Mononuclear cell (primary cell): ENCODE measurements around the gene DLX4. TPM values are rescaled to one million over a fixed set of nuclear protein-coding genes. Genes with fewer than 3 reads are reported as not detected.
A peak's percentile ranks its signal among the peaks of the same experiment; 100 is the strongest.

ENCODE experiments used
- H3K27me3 ChIP-seq: 2 replicates; pipeline ENCODE4 v1.6.0; 2011; ENCODE audit warnings: low read length, control low read depth; ENCODE audit not compliant: insufficient read depth
- H3K4me1 ChIP-seq: 2 replicates; pipeline ENCODE4 v1.5.1; 2011; ENCODE audit warnings: mild to moderate bottlenecking, low read length, control low read depth; ENCODE audit not compliant: insufficient read depth
- H3K4me3 ChIP-seq: 2 replicates; pipeline ENCODE4 v1.5.1; 2011; ENCODE audit warnings: mild to moderate bottlenecking, low read length, moderate library complexity
- H3K9me3 ChIP-seq: 2 replicates; pipeline ENCODE4 v1.5.1; 2011; ENCODE audit warnings: low read depth, mild to moderate bottlenecking, control low read depth, low read length
- total RNA-seq: library from RNA; depleted of rRNA; stranded (reverse); fragments of >200 nt; gene quantifications from one replicate; pipeline ENCODE4 v1.2.3, GENCODE V29; 2012

DLX4 gene
- total RNA-seq, 1 donor = 0.10 TPM

DNA sequence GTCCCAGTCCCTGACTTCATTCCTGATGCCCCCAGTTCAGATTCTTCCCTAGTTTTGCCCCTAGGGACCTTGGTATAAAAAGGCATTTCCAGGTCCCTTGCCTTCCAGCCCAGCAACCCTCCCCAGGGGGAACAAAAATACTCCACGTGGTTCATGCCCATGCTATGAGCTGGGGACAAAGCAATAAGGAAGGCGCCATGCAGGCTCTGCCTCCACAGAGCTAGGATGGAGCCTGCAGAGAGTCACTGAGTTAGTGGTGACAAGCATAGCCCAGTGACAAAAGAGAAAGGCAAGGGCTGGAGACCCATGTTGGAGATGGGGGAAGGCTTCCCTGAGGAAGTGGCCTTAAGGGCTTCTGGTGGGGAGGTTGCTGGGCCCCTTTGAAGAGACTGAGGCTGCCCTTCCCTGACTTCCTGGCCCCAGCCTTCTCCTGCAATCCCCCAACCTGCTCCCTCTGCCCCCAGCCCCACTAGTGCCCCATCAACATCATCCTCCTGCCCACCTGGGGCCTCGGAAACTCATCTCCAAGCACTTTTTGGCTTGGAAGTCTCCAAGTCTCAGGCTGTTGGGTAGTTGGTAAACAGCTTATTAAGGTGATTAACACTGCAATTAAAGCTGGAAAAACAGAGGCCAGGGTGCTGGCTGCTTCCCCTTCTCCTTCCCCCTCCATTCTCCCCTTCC is 16.5 kb downstream of the DLX4 start:
- H3K4me3 ChIP-seq = no peak overlapping the region
- H3K9me3 ChIP-seq = no peaks in the 10 kb centered on the region
- H3K4me1 ChIP-seq = no peaks in the 10 kb centered on the region
- H3K27me3 ChIP-seq = peaks cover 33% of the 10 kb centered on the region

- Histone ChIP-seq H3K27me3 (peaks cover 44% of the 10 kb centered on the region), H3K9me3 (no peaks in the 10 kb centered on the region), H3K4me1 (no peaks in the 10 kb centered on the region), H3K4me3 (no peak overlapping the region)
Measured at GRCh38 chr17:49986396-49987289, 17.7 kb downstream of the DLX4 start.

DNA sequence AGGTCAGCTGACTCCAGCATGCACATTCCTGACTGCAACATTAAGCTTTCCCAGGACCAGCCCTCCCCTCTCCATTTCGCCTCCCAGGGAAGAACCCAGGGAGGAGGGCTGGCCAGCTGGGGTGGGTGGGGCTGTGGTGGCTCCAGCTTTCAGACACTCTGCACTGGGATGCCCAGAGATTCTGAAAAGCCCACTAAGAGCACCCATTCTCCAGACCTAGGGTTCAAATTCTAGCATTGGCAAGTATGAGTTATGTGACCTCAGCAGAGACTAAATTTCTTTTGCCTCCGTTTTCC is 18.2 kb downstream of the DLX4 start:
- H3K4me1 ChIP-seq = no peaks in the 10 kb centered on the region
- no peaks in the 10 kb centered on the region for H3K9me3 ChIP-seq
- peaks cover 47% of the 10 kb centered on the region for H3K27me3 ChIP-seq
- H3K4me3 ChIP-seq = no peak overlapping the region

DNA sequence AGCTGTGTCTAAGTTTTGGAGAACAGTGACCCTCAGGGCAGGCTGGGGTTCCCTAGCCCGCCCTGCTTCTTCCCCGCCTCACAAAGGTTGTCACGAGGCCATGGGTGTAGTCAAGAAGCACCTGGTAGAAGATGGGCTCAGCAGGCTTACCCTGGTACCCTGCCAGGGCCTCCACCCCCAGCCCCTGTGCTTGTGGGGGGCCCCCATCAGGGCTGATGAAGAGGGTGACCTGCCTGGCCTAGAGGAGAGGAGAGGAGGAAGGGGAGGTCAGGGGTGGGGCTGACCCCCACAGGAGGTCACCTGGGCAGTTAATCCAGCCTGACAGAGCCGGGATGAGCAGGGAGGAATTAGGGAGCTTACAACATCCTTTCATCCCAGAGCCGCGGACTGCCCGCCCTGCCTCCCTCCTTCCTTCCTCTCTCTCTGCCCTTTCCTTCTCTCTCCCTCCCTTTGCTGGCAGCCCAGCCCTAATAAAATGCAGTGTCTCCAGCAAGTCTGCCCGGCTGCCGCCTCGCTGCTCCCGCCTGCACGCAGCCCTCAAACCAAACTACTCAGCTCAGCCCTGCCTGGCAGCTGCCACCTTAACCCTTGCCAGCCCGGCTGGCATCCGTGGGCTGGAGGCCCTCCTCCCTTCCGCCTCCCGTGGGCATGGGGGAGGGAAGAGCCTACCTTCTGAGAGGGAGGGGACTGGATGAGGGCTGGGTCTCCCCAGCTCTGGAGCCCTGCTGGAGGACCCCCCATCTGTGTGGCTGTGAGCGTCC is 18.9 kb downstream of the DLX4 start:
- peaks cover 53% of the 10 kb centered on the region for H3K27me3 ChIP-seq
- peaks cover 1% of the 10 kb centered on the region for H3K4me1 ChIP-seq
- no peaks in the 10 kb centered on the region for H3K9me3 ChIP-seq
- H3K4me3 ChIP-seq = no peak overlapping the region

GRCh38 chr17:49989518-49989880 is 20.5 kb downstream of the DLX4 start:
- H3K4me1 ChIP-seq = peaks cover 18% of the 10 kb centered on the region
- H3K27me3 ChIP-seq = peaks cover 67% of the 10 kb centered on the region
- H3K4me3 ChIP-seq = no peak overlapping the region
- H3K9me3 ChIP-seq = no peaks in the 10 kb centered on the region

DNA sequence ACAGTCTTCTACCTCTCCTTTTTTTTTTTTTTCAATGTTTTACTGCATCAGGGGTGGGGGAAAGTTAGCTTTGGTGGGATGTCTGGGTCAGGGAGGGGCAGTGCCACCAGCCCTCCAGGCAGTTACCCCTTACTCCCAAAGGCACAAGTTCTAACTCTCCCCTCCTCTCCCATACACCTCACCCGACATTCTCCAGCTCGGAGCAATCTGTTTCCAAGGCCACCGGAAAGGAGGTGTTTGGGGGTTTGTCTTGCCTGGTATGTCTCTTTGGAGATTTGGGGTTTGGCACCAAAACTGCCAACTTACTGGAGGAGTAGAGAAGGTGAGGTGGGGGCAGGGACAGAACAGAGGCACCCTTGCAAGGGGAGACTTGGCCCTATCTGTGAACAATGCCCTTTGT is 21.3 kb downstream of the DLX4 start:
- no peak overlapping the region for H3K4me3 ChIP-seq
- H3K27me3 ChIP-seq = peaks cover 75% of the 10 kb centered on the region
- no peaks in the 10 kb centered on the region for H3K9me3 ChIP-seq
- H3K4me1 ChIP-seq = peaks cover 25% of the 10 kb centered on the region

- H3K27me3 ChIP-seq = peaks cover 81% of the 10 kb centered on the region
Measured at GRCh38 chr17:49990921-49991320, 21.9 kb downstream of the DLX4 start.

GRCh38 chr17:49991409-49991808 is 22.4 kb downstream of the DLX4 start:
- Histone ChIP-seq H3K4me1 (peaks cover 26% of the 10 kb centered on the region), H3K4me3 (no peak overlapping the region), H3K9me3 (no peaks in the 10 kb centered on the region), H3K27me3 (peaks cover 84% of the 10 kb centered on the region)

More at GRCh38 chr17:49990921-49991320, 21.9 kb downstream of the DLX4 start:
- Histone ChIP-seq H3K4me1 (peaks cover 25% of the 10 kb centered on the region), H3K9me3 (no peaks in the 10 kb centered on the region), H3K4me3 (no peak overlapping the region)

GRCh38 chr17:49992191-49992932 is 23.4 kb downstream of the DLX4 start:
- Histone ChIP-seq H3K27me3 (peaks cover 82% of the 10 kb centered on the region), H3K9me3 (no peaks in the 10 kb centered on the region), H3K4me1 (peaks cover 34% of the 10 kb centered on the region), H3K4me3 (no peak overlapping the region)

GRCh38 chr17:49992933-49993422 is 24.0 kb downstream of the DLX4 start:
- Histone ChIP-seq H3K4me3 (peak overlapping the region; percentile 12), H3K4me1 (peaks cover 34% of the 10 kb centered on the region), H3K27me3 (peaks cover 83% of the 10 kb centered on the region)

GRCh38 chr17:49993423-49994060 is 24.6 kb downstream of the DLX4 start:
- Histone ChIP-seq H3K9me3 (no peaks in the 10 kb centered on the region), H3K4me1 (peaks cover 38% of the 10 kb centered on the region), H3K4me3 (peak overlapping the region; percentile 12)

More at GRCh38 chr17:49992933-49993422, 24.0 kb downstream of the DLX4 start:
- no peaks in the 10 kb centered on the region for H3K9me3 ChIP-seq

DNA sequence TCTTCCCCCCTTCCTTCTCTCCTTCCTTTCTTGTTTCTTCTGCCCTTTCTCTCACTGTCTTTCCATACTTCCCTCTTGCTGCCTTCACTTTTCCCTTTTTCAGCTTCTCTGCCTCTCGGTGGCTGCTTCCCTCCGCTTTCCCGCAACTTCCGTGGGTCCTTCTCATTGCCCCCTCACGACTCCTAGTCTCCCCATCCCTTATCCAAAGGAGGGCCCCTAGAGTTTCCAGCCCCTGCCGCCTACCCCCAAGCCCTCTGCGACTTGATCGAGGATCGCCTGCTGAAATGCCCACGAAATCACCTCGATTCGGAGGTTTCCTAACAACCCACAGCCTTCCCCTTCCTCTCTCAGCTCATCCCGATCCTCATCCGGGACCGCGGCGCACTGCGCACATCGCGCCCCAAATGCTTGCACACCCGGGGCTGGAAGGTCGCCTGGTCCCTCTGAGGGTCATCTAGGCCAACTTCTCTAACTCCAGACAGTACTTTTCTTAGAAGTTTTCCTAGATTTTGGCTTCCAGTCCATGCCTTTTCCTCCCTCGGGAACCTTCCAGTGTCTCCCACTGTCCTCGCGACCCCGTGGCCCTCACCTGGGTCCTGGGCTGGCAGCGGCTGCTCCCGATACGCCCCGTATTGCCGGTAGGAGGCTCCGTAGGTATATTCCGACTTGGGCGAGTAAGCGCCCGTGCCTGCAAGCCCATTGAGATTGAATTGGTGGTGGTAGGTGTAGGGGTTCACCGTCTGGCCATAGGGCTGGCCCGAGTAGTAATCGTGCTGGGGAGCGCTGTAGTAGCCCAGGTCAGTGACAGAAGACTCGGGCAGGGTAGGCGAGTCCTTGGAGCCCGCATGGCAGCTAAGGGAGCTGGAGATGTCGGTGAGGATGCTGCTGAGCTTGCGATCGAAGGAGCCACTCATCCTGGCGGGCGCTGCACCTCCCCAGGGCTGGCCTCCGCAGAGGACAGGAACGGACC is 25.4 kb downstream of the DLX4 start:
- H3K4me1 ChIP-seq = peaks cover 39% of the 10 kb centered on the region

More at GRCh38 chr17:49993423-49994060, 24.6 kb downstream of the DLX4 start:
- peaks cover 78% of the 10 kb centered on the region for H3K27me3 ChIP-seq

GRCh38 chr17:49995055-49995738 is 26.2 kb downstream of the DLX4 start, which contains the start of gene DLX3:
DLX3 (minus strand) TSS chr17:49995224; CDS start chr17:49994998, 226 bp downstream.
- Histone ChIP-seq H3K4me3 (no peak within 1 kb of the TSS), H3K4me1 (peaks cover 39% of the 10 kb centered on the region), H3K9me3 (no peaks in the 10 kb centered on the region), H3K27me3 (peaks cover 84% of the 10 kb centered on the region)

More for the DNA sequence above, 25.4 kb downstream of the DLX4 start:
- Histone ChIP-seq H3K27me3 (peaks cover 85% of the 10 kb centered on the region), H3K4me3 (no peak overlapping the region), H3K9me3 (no peaks in the 10 kb centered on the region)
